ENCODE measurements around the gene MAML2.
A peak's percentile ranks its signal among the peaks of the same experiment; 100 is the strongest.
"Not testable (repeated sequence)": the region's sequence is repeated elsewhere in the genome, so short reads cannot be mapped to it uniquely, and the experiment has no call there.

Gene MAML2

GRCh38 chr11:96288915-96289314 lies 54.1 kb downstream of the MAML2 start:
- no peak for DNase-seq

- no peak for DNase-seq
Measured at GRCh38 chr11:96287822-96288439, 55.1 kb downstream of the MAML2 start.

DNA sequence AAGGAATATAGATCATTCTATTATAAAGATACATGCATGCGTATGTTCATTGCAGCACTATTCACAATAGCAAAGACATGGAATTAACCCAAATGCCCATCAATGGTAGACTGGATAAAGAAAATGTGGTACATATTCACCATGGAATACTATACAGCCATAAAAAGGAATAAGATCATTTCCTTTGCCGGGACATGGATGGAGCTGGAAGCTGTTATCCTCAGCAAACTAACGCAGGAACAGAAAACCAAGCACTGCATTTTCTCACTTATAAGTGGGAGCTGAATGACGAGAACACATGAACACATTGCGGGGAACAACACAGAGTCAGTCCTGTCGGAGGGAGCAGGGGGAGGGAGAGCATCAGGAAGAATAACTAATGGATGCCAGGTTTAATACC lies 57.0 kb downstream of the MAML2 start:
- not testable (repeated sequence) for DNase-seq

DNA sequence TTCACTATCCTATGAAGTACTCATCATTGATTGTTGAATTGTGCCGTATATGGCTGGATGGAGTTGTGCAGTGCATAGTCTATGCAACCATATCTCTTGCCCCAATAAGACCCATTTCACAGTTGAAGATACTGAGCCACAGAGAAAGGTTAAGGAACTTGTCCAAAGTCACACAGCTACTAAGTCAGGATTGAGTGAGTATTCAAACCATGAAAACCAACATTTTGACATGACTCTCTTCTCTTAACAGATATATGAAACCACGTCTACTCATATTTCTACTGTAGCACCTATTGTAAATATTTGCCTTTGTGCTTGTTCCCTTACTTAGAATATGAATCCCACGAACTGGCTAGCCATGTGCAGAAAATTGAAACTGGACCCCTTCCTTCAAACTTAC lies 58.1 kb downstream of the MAML2 start:
- DNase-seq, result no peak

DNA sequence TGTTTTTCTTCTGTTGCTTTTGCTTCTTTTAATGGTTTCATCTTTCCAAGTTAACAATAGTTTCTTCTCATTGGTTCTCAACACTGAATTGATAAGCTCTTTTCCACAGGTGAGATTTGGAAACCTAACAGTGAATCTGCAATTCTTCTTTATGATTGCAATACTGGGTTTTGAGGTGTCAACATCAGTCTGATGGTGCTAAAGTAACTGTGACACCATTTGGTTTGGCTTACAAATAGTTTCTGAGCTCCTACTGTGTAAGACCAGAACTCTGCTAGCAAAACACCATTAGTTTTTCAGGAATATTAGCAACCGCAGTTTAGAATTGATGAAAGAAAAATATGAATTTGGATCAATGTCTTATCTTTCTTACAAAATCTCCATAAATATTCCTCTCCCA lies 58.6 kb downstream of the MAML2 start:
- no peak for DNase-seq

GRCh38 chr11:96282625-96283220 lies 60.3 kb downstream of the MAML2 start:
- DNase-seq, result no peak

- no peak for DNase-seq
Measured at GRCh38 chr11:96280444-96280843, 62.6 kb downstream of the MAML2 start.

GRCh38 chr11:96279896-96280290 lies 63.1 kb downstream of the MAML2 start:
- DNase-seq, result no peak

DNA sequence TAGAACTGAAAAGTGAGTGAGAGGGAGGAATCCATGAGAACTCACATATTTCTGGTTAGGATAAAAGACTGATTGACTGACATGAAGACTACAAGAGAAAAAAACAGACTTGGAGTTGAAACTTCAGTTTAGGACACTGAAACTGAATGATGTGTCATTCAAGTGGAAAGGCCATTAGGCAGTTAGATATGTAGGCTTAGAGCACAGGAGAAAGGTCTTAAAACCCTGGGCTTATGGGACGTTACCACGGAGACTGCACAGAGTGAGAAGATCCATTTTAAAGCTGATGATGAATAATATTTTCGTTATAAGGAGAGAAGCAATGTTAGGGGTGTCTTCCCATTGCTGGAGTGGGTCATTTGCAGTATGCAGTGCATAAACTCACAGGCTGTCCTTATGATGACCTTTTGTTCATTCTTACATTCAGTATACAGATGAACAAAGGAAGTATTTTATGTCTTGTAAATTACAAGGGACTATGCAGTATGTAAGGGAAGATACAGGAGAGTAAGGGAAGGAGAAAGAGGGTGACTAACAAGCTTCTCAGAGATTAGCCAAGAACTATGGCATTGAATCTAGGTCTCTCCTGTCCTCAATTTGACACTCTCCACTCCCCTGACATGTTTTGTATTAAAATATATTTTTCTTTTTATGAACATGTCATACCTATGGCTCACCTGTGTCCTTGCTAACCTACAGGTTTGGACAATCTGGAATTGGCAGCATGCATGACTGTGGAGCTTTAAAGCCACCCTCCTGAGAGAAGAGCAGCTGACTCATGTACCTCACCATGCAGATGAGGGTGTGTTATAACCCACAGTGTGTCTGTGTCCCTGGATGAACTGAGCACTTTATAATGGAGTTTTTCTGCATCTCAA lies 63.7 kb downstream of the MAML2 start:
- DNase-seq, result no peak

- DNase-seq, result no peak
Measured at GRCh38 chr11:96278039-96278897, 64.7 kb downstream of the MAML2 start.

GRCh38 chr11:96277696-96278038 lies 65.3 kb downstream of the MAML2 start:
- no peak for DNase-seq

DNA sequence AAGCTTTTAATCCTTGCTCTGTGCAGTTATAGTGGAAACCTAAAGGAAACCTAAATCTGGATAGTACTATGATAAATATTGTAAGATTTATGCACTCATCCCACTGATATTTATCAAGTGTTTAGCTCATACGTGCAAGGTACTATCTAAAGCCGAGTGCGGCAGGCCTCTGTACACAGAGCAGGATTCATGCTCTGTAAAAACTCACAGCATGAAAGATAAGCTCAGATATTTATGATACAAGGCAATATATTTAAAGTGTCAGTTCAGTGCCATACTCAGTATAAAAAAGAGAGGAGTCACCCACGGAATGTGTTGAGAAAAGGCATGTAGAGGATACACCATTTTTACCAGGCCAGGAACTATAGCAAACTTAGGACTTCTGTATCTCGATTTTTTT lies 66.2 kb downstream of the MAML2 start:
- no peak for DNase-seq

GRCh38 chr11:96275801-96276594 lies 67.0 kb downstream of the MAML2 start:
- DNase-seq, result no peak

DNA sequence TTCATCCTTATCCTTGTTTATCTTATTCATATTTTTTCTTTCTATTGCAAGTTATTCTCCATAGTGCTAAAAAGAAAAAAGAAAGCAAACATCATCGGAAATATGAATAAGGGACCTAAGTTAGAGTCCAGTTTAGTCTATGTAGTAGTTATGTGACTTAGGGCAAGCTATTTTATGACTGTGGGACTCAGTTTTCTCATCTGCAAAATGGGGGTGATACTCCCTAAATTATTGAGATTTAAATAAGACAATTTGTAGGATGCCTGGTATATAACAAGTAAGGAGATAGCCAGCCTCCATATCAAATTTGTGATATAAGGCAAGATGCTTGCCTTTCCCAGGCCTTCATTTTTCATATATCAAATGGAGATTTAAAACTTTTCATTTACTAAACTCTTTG lies 69.5 kb downstream of the MAML2 start:
- DNase-seq, result no peak

- no peak for DNase-seq
Measured at GRCh38 chr11:96272529-96273222, 70.3 kb downstream of the MAML2 start.

- no peak for DNase-seq
Measured at GRCh38 chr11:96271777-96272176, 71.2 kb downstream of the MAML2 start.

GRCh38 chr11:96271352-96271751 lies 71.6 kb downstream of the MAML2 start:
- DNase-seq, result not testable (repeated sequence)

DNA sequence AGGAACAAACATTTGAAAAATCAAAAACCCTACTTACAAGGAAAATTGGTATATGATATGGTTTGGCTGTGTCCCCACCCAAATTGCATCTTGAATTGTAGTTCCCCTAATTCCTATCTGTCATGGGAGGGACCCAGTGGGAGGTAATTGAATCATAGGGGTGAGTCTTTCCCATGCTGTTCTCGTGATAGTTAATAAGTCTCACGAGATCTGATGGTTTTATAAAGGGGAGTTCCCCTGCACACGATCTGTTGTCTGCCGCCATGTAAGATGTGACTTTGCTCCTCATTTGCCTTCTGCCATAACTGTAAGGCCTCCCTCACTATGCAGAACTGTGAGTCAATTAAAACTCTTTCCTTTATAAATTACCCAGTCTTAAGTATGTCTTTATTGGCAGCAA lies 74.5 kb downstream of the MAML2 start:
- not testable (repeated sequence) for DNase-seq

DNA sequence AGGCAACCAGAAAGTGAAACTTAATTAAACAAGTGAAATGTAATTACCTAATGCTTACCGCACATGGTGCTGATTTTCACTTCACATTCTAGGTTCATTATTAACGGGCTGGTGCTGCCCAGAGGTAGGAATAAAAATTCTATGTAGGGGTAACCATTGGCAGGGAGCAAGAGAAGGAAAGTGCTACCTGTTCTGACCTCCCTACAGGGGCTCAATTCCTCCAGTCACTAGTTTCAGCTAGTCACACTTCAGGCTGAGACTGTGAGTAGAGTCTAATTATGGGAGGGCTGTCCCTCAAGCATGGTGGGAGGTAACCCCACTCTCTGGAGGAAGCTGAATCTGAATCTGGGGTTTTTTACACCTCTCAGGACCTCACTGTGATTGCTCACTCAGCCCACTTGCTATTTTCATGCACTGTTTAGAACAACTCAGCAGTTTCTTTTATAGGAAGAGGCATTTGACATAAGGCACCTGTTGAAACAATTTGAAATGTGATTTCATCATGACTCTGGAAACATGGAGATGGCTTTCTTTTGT lies 75.4 kb downstream of the MAML2 start:
- DNase-seq, result peak; percentile 76

- DNase-seq, result no peak
Measured at GRCh38 chr11:96267001-96267495, 75.9 kb downstream of the MAML2 start.

GRCh38 chr11:96265972-96266371 lies 77.0 kb downstream of the MAML2 start:
- DNase-seq, result no peak
